ENCODE results near the gene IFIT2.

Gene IFIT2

GRCh38 chr10:89269433-89270152 lies 32.3 kb upstream of the IFIT2 start:
- TF ChIP-seq JUND (IDR thresholded peaks at IDR 0.05; ENCODE audit: low read depth), result no peak
- no peak for DNase-seq (ENCODE audit: low read depth in 1 of 2, low spot score in 1 of 2)
- in situ Hi-C loops (cut with HindIII; ENCODE audit: low pct_unique_long_range_greater_than_20kb, low sequenced_read_pairs), result no loop called here

DNA sequence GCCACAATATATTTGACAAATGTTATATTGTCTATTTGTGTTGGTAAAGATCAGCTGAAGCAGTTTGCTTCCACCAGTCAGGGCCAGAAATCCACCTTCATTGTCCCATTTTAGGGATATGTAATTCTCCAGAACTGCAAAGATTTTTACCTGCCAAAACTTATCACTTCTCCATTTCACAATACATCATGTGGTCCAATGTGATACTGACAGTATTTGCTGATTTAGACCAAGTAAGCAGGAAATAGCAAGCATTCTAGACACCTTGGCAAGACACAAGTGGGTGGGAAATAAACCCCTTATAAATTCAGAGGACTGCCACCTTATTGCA lies 31.7 kb upstream of the IFIT2 start:
- in situ Hi-C loops (cut with HindIII; ENCODE audit: low pct_unique_long_range_greater_than_20kb, low sequenced_read_pairs), result no loop called here
- no peak for TF ChIP-seq JUND (IDR thresholded peaks at IDR 0.05; ENCODE audit: low read depth)
- no peak for DNase-seq (ENCODE audit: low read depth in 1 of 2, low spot score in 1 of 2)

DNA sequence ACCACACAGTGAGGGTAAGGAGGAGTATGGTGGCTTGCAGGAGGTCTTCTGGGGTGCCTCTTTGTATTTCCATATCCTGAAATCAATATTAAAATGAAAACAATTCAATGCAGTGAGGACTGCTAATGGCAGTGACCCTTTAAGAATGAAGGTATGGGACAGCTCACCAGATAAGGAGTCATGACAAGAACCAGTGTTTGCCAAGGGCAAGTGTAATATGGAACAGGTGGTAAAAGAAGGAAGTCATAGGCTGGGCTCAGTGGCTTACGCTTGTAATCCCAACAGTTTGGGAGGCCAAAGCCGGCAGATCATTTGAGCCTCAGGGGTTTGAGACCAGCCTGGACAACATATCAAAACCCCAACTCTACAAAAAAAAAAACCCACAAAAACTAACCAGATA lies 30.3 kb upstream of the IFIT2 start:
- TF ChIP-seq JUND (IDR thresholded peaks at IDR 0.05; ENCODE audit: low read depth), result no peak
- no peak for DNase-seq (ENCODE audit: low read depth in 1 of 2, low spot score in 1 of 2)
- in situ Hi-C loops (cut with HindIII; ENCODE audit: low pct_unique_long_range_greater_than_20kb, low sequenced_read_pairs), result no loop called here

- in situ Hi-C loops (cut with HindIII; ENCODE audit: low pct_unique_long_range_greater_than_20kb, low sequenced_read_pairs), result no loop called here
- DNase-seq (ENCODE audit: low read depth in 1 of 2, low spot score in 1 of 2), result no peak
- TF ChIP-seq JUND (IDR thresholded peaks at IDR 0.05; ENCODE audit: low read depth), result no peak
Observed at GRCh38 chr10:89273680-89274079, 28.2 kb upstream of the IFIT2 start.

GRCh38 chr10:89274928-89275327 lies 26.9 kb upstream of the IFIT2 start:
- in situ Hi-C loops (cut with HindIII; ENCODE audit: low pct_unique_long_range_greater_than_20kb, low sequenced_read_pairs), result no loop called here
- no peak for TF ChIP-seq JUND (IDR thresholded peaks at IDR 0.05; ENCODE audit: low read depth)
- DNase-seq (ENCODE audit: low read depth in 1 of 2, low spot score in 1 of 2), result no peak

GRCh38 chr10:89275383-89275782 lies 26.5 kb upstream of the IFIT2 start:
- no peak for TF ChIP-seq JUND (IDR thresholded peaks at IDR 0.05; ENCODE audit: low read depth)
- in situ Hi-C loops (cut with HindIII; ENCODE audit: low pct_unique_long_range_greater_than_20kb, low sequenced_read_pairs), result no loop called here

GRCh38 chr10:89278034-89278535 lies 23.8 kb upstream of the IFIT2 start:
- DNase-seq (ENCODE audit: low read depth in 1 of 2, low spot score in 1 of 2), result peak in 1 of 2 experiments; percentile 73
- 0 out of 2 replicates have a peak, but pooled peaks have one; percentile 40 for TF ChIP-seq JUND (IDR thresholded peaks at IDR 0.05; ENCODE audit: low read depth)
- in situ Hi-C loops (cut with HindIII; ENCODE audit: low pct_unique_long_range_greater_than_20kb, low sequenced_read_pairs), result no loop called here

More at GRCh38 chr10:89275383-89275782, 26.5 kb upstream of the IFIT2 start:
- peak in 1 of 2 experiments; percentile 82 for DNase-seq (ENCODE audit: low read depth in 1 of 2, low spot score in 1 of 2)

GRCh38 chr10:89278900-89279392 lies 22.9 kb upstream of the IFIT2 start:
- in situ Hi-C loops (cut with HindIII; ENCODE audit: low pct_unique_long_range_greater_than_20kb, low sequenced_read_pairs), result no loop called here
- no peak for TF ChIP-seq JUND (IDR thresholded peaks at IDR 0.05; ENCODE audit: low read depth)
- no peak for DNase-seq (ENCODE audit: low read depth in 1 of 2, low spot score in 1 of 2)

DNA sequence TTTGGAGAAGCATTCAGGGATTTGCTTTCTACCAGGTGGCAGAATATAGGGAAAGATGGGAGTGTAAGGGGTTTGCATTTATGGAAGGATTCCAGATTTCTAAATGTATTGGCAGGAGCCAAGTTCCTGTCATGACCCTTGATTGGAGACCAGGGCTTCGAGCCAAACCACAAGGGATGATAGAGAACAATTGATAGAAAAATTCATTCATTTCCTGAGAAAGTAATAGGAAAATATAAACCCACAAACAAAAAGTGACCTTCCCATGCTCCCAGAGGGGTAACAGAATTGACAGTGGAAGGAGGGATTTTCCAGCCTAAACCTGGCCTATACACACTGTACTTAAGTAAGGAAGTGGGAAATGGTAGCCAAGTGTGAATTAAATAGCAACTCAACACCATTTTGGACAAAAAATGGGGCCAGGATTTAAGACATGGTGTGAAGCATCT lies 22.4 kb upstream of the IFIT2 start:
- TF ChIP-seq JUND (IDR thresholded peaks at IDR 0.05; ENCODE audit: low read depth), result no peak
- in situ Hi-C loops (cut with HindIII; ENCODE audit: low pct_unique_long_range_greater_than_20kb, low sequenced_read_pairs), result no loop called here
- no peak for DNase-seq (ENCODE audit: low read depth in 1 of 2, low spot score in 1 of 2)

DNA sequence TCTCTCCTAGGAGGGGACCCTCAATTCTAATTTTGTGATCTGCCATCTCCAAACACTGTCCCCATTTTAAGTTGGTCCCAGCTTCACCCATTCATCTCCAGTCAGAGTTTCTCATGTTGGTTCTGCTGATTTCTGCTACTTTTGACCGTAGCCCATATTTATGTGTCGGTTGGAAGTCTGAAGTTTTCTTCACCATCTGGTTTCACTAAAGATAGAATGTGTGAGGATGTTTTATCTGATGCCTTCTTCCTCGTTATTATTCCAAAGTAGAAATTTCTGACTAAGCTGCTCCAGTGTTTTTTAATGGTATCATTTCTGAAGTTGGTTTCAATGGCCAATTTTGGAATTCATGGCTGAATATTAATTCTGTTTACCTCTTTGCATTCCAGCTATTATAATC lies 21.3 kb upstream of the IFIT2 start:
- in situ Hi-C loops (cut with HindIII; ENCODE audit: low pct_unique_long_range_greater_than_20kb, low sequenced_read_pairs), result no loop called here
- no peak for DNase-seq (ENCODE audit: low read depth in 1 of 2, low spot score in 1 of 2)
- TF ChIP-seq JUND (IDR thresholded peaks at IDR 0.05; ENCODE audit: low read depth), result no peak

GRCh38 chr10:89281606-89282395 lies 20.0 kb upstream of the IFIT2 start:
- TF ChIP-seq JUND (IDR thresholded peaks at IDR 0.05; ENCODE audit: low read depth), result no peak
- no peak for DNase-seq (ENCODE audit: low read depth in 1 of 2, low spot score in 1 of 2)
- in situ Hi-C loops (cut with HindIII; ENCODE audit: low pct_unique_long_range_greater_than_20kb, low sequenced_read_pairs), result no loop called here

GRCh38 chr10:89283025-89283935 lies 18.6 kb upstream of the IFIT2 start:
- in situ Hi-C loops (cut with HindIII; ENCODE audit: low pct_unique_long_range_greater_than_20kb, low sequenced_read_pairs), result no loop called here
- no peak for DNase-seq (ENCODE audit: low read depth in 1 of 2, low spot score in 1 of 2)
- TF ChIP-seq JUND (IDR thresholded peaks at IDR 0.05; ENCODE audit: low read depth), result no peak

Measured in T47D (cell line).